Peyer's patch (tissue), 4 donors: Measurements from ENCODE around the gene ITGA11.

Experiments used
- POLR2A ChIP-seq, 2 donors: fragments of 450-650 bp; IDR thresholded peaks; one replicate each; pipeline ENCODE4 v1.5.1; 2017; ENCODE audit warnings: antibody characterized with exemption in 2 of 2, mild to moderate bottlenecking in 2 of 2, moderate library complexity in 2 of 2
- TF ChIP-seq, protein P1 (sequence below), 6 experiments: fragments of 450-650 bp in 4 of 6; fragments of 200-600 bp in 2 of 6; sonication (generic) in 1 of 6; IDR thresholded peaks; one replicate each; pipeline ENCODE4 v1.5.1; 2017 to 2019; ENCODE audit warnings: antibody characterized with exemption in 6 of 6, mild to moderate bottlenecking in 3 of 6, moderate library complexity in 1 of 6

DNA sequence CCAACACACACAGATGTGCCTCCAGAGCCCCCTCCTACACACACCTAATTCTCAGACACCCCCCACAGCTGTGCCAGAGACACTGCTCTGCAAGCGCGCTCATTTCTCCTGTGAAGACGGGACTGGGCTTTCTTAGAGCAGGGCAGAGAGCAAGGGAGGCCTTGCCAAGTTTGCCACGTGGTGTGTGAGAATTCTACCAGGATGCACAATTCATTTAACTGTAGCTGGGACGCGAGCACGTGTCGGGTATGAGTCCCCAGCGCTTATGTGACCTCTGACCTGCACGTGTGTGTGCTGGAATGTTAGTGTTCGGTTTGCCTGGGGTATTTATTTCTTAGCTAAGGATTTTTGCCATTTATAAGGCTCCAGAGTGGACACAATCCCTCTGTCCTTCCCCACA, 117.4 kb downstream of the ITGA11 start:
- TF ChIP-seq, protein P1, sequence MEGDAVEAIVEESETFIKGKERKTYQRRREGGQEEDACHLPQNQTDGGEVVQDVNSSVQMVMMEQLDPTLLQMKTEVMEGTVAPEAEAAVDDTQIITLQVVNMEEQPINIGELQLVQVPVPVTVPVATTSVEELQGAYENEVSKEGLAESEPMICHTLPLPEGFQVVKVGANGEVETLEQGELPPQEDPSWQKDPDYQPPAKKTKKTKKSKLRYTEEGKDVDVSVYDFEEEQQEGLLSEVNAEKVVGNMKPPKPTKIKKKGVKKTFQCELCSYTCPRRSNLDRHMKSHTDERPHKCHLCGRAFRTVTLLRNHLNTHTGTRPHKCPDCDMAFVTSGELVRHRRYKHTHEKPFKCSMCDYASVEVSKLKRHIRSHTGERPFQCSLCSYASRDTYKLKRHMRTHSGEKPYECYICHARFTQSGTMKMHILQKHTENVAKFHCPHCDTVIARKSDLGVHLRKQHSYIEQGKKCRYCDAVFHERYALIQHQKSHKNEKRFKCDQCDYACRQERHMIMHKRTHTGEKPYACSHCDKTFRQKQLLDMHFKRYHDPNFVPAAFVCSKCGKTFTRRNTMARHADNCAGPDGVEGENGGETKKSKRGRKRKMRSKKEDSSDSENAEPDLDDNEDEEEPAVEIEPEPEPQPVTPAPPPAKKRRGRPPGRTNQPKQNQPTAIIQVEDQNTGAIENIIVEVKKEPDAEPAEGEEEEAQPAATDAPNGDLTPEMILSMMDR (IDR thresholded peaks at IDR 0.05), result no peak
- no peak for TF ChIP-seq POLR2A (IDR thresholded peaks at IDR 0.05)
